ENCODE data around the gene SEC14L2. TPM values are rescaled to one million over a fixed set of nuclear protein-coding genes. Genes with fewer than 3 reads are reported as not detected.

Gene SEC14L2
- polyA plus RNA-seq, 4 donors: 4.3 to 8.1 (median 5.9) TPM

Other genes with a start within 250 kb of the SEC14L2 start
- 1 to 10 TPM; 1.6 to 2.3 (median 1.8) TPM for gene LIF, start 150.3 kb upstream of the SEC14L2 start, polyA plus RNA-seq (ENCODE audit: insufficient read length in 4 of 4)
- gene OSM, start 130.2 kb upstream of the SEC14L2 start, polyA plus RNA-seq (ENCODE audit: insufficient read length in 4 of 4): 1 to 10 TPM in 1 of 4 donors, under 1 TPM in 1, not detected in 2; 0.20 to 2.3 TPM
- 10 to 100 TPM in 3 of 4 donors, 1 to 10 TPM in 1; 9.0 to 14.4 (median 11.9) TPM for gene CASTOR1, start 107.5 kb upstream of the SEC14L2 start, polyA plus RNA-seq (ENCODE audit: insufficient read length in 4 of 4)
- gene TBC1D10A, start 70.1 kb upstream of the SEC14L2 start, polyA plus RNA-seq (ENCODE audit: insufficient read length in 4 of 4): 10 to 100 TPM; 12.1 to 19.9 (median 12.8) TPM
- gene SF3A1, start 40.1 kb upstream of the SEC14L2 start, polyA plus RNA-seq (ENCODE audit: insufficient read length in 4 of 4): 100 to 1,000 TPM; 133 to 155 (median 150) TPM
- 1 to 10 TPM; 1.9 to 7.8 (median 5.0) TPM for gene CCDC157, start 40.0 kb upstream of the SEC14L2 start, polyA plus RNA-seq (ENCODE audit: insufficient read length in 4 of 4)
- 10 to 100 TPM; 17.2 to 27.9 (median 21.2) TPM for gene RNF215, start 9.6 kb upstream of the SEC14L2 start, polyA plus RNA-seq (ENCODE audit: insufficient read length in 4 of 4)
- 10 to 100 TPM in 1 of 4 donors, 1 to 10 TPM in 3; 2.4 to 12.0 (median 8.4) TPM for gene MTFP1, start 28.8 kb downstream of the SEC14L2 start, polyA plus RNA-seq (ENCODE audit: insufficient read length in 4 of 4)
- under 1 TPM in 2 of 4 donors, not detected in 2; 0.07 to 0.09 TPM for gene SEC14L3, start 75.0 kb downstream of the SEC14L2 start, polyA plus RNA-seq (ENCODE audit: insufficient read length in 4 of 4)
- gene SEC14L4, start 108.7 kb downstream of the SEC14L2 start, polyA plus RNA-seq (ENCODE audit: insufficient read length in 4 of 4): 1 to 10 TPM in 1 of 4 donors, under 1 TPM in 3; 0.44 to 1.1 (median 0.68) TPM
- gene SEC14L6, start 149.7 kb downstream of the SEC14L2 start, polyA plus RNA-seq (ENCODE audit: insufficient read length in 4 of 4): 10 to 100 TPM in 1 of 4 donors, 1 to 10 TPM in 3; 4.2 to 10.0 (median 6.3) TPM
- 10 to 100 TPM in 3 of 4 donors, under 1 TPM in 1; 0.79 to 37.4 (median 23.7) TPM for gene GAL3ST1, start 177.6 kb downstream of the SEC14L2 start, polyA plus RNA-seq (ENCODE audit: insufficient read length in 4 of 4)
- 10 to 100 TPM; 47.1 to 69.6 (median 66.9) TPM for gene PES1, start 194.9 kb downstream of the SEC14L2 start, polyA plus RNA-seq (ENCODE audit: insufficient read length in 4 of 4)
- gene TCN2, start 210.2 kb downstream of the SEC14L2 start, polyA plus RNA-seq (ENCODE audit: insufficient read length in 4 of 4): 10 to 100 TPM; 25.8 to 62.3 (median 50.4) TPM
- 1 to 10 TPM; 1.3 to 2.1 (median 1.5) TPM for gene SLC35E4, start 238.8 kb downstream of the SEC14L2 start, polyA plus RNA-seq (ENCODE audit: insufficient read length in 4 of 4)

Data from left renal pelvis (tissue), 4 donors.